Activated naive CD4-positive, alpha-beta T cell treated with anti-CD3 and anti-CD28 coated beads, Interleukin-2, amount 50 U/mL, for 16 hours (primary cell): Measurements from ENCODE around the gene HERC4.
"Not testable (repeated sequence)": the region's sequence is repeated elsewhere in the genome, so short reads cannot be mapped to it uniquely, and the experiment has no call there.

Source experiments
- DNase-seq: peaks from one replicate; pipeline ENCODE4 v3.0.0-alpha.2; 2020

HERC4 gene

GRCh38 chr10:67955614-67956013, 119.5 kb downstream of the HERC4 start:
- no peak for DNase-seq

DNA sequence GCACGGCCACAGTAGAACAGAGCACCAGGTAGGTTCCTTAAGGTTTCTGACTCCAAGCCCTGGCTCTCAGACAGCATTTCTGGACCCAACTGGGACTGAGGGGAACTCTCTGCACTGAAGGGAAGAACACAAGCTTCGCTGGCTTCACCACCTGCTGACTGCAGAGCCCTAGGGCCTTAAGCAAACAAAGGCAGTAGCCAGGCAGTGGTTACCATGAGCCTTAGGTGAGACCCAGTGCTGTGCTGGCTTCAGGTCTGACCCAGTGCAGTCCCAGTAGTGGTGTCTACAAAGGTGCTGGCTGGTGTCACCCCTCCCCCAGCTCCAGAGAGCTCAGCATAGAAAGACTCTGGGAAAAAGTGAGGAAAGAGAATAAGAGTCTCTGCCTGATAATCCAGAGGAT, 131.2 kb downstream of the HERC4 start:
- no peak for DNase-seq

- no peak for DNase-seq
Measured at GRCh38 chr10:67936416-67936815, 138.7 kb downstream of the HERC4 start.

- no peak for DNase-seq
Measured at GRCh38 chr10:67935223-67935622, 139.9 kb downstream of the HERC4 start.

DNA sequence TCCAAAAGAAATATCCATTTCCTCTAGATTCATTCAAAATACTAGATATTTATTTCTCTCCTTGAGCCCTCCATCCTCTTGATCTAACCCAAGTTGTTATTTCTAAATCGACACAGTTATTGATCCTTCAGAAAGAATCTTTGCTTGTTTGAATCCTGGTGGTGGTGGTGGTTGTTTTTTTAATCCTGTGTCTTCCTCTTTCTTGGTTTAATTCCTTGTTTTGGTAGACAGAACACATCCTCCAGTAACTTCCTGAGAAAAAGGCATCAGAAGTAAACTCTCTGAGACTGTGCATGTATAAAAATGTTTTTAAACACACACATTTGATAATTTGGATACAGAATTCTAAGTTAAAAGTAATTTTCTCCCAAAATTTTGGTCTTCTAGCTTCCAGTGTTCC, 140.7 kb downstream of the HERC4 start:
- DNase-seq: no peak

GRCh38 chr10:67933199-67933598, 141.9 kb downstream of the HERC4 start:
- DNase-seq: no peak

DNA sequence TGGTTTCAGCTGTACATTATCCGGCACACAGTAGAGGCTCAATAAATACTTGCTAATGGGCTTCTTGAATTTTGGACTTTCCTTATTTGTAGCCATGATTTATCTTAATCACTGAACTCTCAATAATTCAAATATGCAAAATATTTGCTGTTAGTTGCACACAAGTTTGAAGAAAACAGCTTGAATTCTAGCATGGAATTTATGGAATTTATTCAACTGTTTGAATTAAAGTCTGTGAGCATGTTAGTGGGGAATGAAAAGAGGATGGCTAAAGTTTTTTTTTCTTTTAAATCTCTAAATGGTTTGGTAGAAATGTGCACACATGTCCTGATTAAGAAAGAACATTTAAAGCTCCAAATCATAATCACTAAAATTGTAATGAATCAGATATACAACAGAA, 148.1 kb downstream of the HERC4 start:
- DNase-seq: no peak

DNA sequence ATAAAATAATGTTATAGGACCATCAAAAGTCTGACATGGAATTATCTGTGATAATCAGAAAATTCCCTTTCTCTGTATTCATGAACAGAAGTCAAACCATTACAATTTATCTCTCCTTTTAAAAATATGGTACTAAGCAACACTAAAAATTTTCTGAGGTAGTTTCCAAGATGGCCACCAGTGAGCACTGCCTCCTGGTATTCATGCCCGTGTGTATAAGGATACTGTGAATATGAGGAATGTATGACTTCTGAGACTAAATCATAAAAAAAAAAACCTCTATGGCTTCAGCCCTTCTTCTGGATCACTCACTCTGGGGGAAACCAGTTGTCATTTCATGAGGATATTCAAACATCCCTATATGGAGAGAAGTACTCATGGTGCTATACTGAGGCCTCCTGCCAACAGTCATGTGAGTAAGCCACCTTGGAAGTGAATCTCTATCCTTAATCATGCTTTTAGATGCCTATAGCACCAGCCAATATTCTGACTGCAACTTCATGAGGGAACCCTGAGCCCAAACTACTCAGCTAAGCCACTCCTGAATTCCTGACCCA, 149.6 kb downstream of the HERC4 start:
- DNase-seq: no peak

- DNase-seq: no peak
Measured at GRCh38 chr10:67924136-67924535, 150.9 kb downstream of the HERC4 start.

DNA sequence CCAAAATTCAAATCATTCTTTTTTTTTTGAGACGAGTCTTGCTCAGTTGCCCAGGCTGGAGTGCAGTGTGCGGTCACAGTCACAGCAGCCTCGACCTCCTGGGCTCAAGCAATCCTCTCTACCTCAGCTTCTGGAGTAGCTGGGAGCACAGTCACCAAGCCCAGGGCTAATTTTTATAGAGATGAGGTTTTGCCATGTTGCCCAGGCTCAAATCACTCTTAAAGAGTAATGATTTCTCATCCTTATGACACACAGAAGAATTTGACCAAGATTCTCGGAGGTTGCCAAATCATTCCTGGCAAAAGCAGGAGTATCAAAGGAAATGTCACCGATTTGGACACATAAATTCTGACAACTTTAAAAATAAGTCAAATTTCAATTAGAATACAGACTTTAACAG, 151.5 kb downstream of the HERC4 start:
- no peak for DNase-seq

- no peak for DNase-seq
Measured at GRCh38 chr10:67921065-67921464, 154.0 kb downstream of the HERC4 start.

DNA sequence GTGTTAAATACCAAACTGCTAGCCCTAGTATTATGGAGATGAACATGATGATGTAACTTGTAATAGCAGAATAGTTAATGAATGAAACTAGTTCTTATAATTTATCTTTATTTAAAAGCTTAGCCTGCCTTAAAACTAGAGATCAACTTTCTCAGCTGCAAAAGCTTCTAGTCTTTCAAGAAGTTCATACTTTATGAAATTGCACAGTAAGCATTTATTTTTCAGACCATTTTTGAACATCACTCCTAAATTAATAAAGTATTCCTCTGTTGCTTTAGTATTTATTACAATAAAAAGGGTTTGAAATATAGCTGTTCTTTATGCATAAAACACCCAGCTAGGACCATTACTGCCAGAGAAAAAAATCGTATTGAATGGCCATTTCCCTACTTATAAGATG, 157.4 kb downstream of the HERC4 start:
- DNase-seq: no peak

DNA sequence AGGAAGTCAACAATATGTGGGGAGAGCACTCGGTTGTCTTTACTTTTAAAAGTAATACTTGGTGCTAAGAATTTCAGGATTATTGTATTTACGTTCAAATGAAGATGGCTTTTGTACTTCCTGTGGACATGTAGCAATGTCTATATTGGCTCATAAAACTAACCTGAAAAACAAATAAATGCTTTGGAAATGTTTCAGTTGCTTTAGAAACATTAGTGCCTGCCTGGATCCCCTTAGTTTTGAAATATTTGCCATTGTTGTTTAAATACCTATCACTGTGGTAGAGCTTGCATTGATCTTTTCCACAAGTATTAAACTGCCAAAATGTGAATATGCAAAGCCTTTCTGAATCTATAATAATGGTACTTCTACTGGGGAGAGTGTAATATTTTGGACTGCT, 157.9 kb downstream of the HERC4 start:
- DNase-seq: no peak

GRCh38 chr10:67914777-67915340, 160.2 kb downstream of the HERC4 start:
- no peak for DNase-seq

DNA sequence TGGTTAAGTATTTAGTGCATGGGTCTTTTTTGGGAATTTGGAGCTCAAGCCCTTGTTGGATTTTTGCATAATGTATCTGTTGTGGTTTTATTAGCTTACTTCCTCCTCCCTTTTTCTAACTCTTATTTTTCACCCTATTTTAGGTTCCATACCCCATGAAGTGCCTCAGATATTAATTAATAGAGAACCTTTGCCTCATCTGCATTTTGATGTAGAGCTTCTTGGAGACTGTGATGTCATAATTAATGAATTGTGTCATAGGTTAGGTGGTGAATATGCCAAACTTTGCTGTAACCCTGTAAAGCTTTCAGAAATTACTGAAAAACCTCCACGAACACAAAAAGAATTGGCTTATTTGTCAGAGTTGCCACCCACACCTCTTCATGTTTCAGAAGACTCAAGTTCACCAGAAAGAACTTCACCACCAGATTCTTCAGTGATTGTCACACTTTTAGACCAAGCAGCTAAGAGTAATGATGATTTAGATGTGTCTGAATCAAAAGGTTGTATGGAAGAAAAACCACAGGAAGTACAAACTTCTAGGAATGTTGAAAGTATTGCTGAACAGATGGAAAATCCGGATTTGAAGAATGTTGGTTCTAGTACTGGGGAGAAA, 162.6 kb downstream of the HERC4 start:
- DNase-seq: no peak

DNA sequence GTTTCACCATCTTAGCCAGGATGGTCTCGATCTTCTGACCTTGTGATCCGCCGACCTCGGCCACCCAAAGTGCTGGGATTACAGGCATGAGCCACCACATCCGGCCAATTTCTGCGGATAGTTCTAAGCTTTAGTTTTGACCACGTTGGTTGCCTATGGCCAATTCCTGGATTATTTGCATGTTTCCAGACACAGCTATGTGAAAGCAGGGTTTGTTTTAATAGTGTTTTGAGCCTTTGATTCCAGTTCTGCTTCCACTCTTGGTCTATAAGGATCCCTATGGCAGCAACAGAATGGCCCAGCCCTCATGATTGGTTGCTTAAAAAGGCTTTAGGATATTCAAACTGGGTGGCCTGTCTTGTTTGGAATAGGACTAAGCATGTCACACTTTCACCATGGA, 171.5 kb downstream of the HERC4 start:
- no peak for DNase-seq

DNA sequence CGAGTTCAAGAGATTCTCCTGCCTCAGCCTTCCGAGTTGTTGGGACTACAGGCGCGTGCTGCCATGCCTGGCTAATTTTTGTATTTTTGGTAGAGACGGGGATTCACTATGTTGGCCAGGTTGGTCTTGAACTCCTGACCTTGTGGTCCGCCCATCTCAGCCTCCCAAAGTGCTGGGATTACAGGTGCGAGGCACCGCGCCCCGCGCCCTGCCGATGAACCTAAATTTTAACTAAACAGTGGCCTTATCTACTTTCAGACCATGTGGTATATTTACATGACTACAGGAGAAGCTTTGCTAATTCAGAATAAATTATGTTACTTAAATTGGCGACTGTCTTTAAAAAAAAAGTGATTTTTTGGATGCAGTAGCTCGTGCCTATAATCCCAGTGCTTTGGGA, 181.4 kb downstream of the HERC4 start:
- no peak for DNase-seq

- DNase-seq: peak; percentile 77
Measured at GRCh38 chr10:67884842-67885670, 190.0 kb downstream of the HERC4 start.

GRCh38 chr10:67884313-67884841, 190.7 kb downstream of the HERC4 start, which contains the start of gene SIRT1:
Gene SIRT1 (plus strand): TSS chr10:67884656. CDS start chr10:67884722, 66 bp downstream.
- DNase-seq: peak; percentile 89

- DNase-seq: no peak
Measured at GRCh38 chr10:67883710-67884312, 191.3 kb downstream of the HERC4 start.

- DNase-seq: no peak
Measured at GRCh38 chr10:67878133-67878532, 196.9 kb downstream of the HERC4 start.

DNA sequence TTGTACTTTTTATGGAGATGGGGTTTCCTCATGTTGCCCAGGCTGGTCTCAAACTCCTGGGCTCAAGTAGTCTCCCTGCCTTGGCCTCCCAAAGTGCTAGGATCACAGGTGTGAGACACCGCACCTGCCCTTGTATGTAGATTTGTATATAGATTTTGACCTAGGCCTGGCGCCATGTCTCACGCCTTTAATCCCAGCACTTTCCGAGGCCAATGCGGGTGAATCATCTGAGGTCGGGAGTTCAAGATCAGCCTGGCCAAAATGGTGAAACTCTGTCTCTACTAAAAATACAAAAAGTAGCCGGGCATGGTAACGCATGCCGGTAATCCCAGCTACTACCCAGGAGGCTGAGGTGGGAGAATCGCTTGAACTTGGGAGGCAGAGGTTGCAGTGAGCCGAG, 197.7 kb downstream of the HERC4 start:
- DNase-seq: not testable (repeated sequence)
